Left lung (tissue), 10 donors: ENCODE data around the gene ADCK1. TPM values are rescaled to one million over a fixed set of nuclear protein-coding genes. Genes with fewer than 3 reads are reported as not detected.

Experiments used
- ATAC-seq: fragments of 200-7000 bp; cut with Tn5 transposase; one replicate; pipeline ENCODE4 v1.9.1; 2020; ENCODE audit warnings: moderate library complexity
- DNase-seq, 4 donors: peaks; one replicate each; pipeline ENCODE4 v3.0.0-alpha.2; 2013 to 2020
- H3K27ac ChIP-seq, 2 donors: fragments of 200-600 bp; sonication (generic) in 1 of 2; one replicate each; pipeline versions ENCODE4 v1.5.0 to v1.8.0; 2020 to 2021
- H3K27me3 ChIP-seq, 2 donors: fragments of 200-600 bp; sonication (generic) in 1 of 2; one replicate each; pipeline versions ENCODE4 v1.5.0 to v1.8.0; 2020 to 2021
- H3K36me3 ChIP-seq, 2 donors: fragments of 200-600 bp; sonication (generic) in 1 of 2; one replicate each; pipeline versions ENCODE4 v1.5.0 to v1.8.0; 2020 to 2021
- H3K4me1 ChIP-seq, 2 donors: fragments of 200-600 bp; one replicate each; pipeline ENCODE4 v1.8.0; 2021
- H3K4me3 ChIP-seq, 2 donors: fragments of 200-600 bp; sonication (generic) in 1 of 2; one replicate each; pipeline versions ENCODE4 v1.5.0 to v1.8.0; 2020 to 2021; ENCODE audit warnings: mild to moderate bottlenecking in 1 of 2
- H3K9me3 ChIP-seq, 2 donors: fragments of 200-600 bp; sonication (generic) in 1 of 2; one replicate each; pipeline versions ENCODE4 v1.5.0 to v1.8.0; 2020 to 2021
- intact Hi-C, 2 donors: fragments of 100-400 bp; cut with DNase I; formaldehyde crosslinking; loops; one replicate each; pipeline versions ENCODE4 v1.11.2 to v1.14.2; 2022
- polyA plus RNA-seq, 6 donors: library from polyadenylated mRNA; unstranded; fragments of 120-200 nt; gene quantifications; one replicate each; pipeline ENCODE4 v1.2.1, GENCODE V29; 2013; ENCODE audit not compliant: insufficient read length in 6 of 6
- total RNA-seq, 2 donors: library from RNA; stranded (reverse); fragmentation: NEBNext Ultra II Directional; extraction: Animal tissue kit (Norgen Biotek cat#: 25700); gene quantifications; one replicate each; pipeline ENCODE4 v1.2.1, GENCODE V29; 2021
- TF ChIP-seq, protein P1 (sequence below), 2 donors: fragments of 200-600 bp; sonication (generic) in 1 of 2; IDR thresholded peaks; one replicate each; pipeline versions ENCODE4 v1.5.0 to v1.8.0; 2021; ENCODE audit warnings: antibody characterized with exemption in 2 of 2
- donor health status: DM: no; HTN: yes; CAD: no.
- donor health status: DM: no; HTN: no; CAD: no.

The ADCK1 gene
- total and polyA plus RNA-seq, 8 donors, result 4.8 to 10.3 (median 6.9) TPM

DNA sequence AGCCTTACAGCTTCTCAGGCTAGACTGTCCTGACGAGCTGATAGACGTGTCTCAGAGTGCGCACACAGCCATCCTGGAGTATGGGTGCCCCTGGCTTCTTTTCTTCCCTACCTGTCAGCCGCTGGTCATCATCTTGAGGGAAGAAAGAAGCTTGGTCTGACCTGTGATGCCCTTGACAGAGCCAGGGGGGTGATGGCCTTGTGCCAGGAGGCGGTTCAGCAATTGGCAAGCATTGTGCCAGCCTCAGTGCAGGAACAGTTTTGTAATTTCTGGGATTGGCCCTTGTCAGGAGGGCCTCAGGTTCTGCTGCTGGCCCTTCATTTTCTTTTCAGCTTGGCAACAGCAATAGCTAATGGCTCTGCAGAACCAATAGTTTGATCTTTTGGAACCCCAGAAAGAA, 80.1 kb downstream of the ADCK1 start:
- H3K9me3 ChIP-seq, result peaks cover 0 to 4% of the 10 kb centered on the region in 2 donors
- no peak overlapping the region for H3K27ac ChIP-seq
- TF ChIP-seq, protein P1, sequence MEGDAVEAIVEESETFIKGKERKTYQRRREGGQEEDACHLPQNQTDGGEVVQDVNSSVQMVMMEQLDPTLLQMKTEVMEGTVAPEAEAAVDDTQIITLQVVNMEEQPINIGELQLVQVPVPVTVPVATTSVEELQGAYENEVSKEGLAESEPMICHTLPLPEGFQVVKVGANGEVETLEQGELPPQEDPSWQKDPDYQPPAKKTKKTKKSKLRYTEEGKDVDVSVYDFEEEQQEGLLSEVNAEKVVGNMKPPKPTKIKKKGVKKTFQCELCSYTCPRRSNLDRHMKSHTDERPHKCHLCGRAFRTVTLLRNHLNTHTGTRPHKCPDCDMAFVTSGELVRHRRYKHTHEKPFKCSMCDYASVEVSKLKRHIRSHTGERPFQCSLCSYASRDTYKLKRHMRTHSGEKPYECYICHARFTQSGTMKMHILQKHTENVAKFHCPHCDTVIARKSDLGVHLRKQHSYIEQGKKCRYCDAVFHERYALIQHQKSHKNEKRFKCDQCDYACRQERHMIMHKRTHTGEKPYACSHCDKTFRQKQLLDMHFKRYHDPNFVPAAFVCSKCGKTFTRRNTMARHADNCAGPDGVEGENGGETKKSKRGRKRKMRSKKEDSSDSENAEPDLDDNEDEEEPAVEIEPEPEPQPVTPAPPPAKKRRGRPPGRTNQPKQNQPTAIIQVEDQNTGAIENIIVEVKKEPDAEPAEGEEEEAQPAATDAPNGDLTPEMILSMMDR (IDR thresholded peaks at IDR 0.05), result no peak
- ATAC-seq (no peak), DNase-seq (no peak)
- peaks cover 0 to 4% of the 10 kb centered on the region in 2 donors for H3K36me3 ChIP-seq
- H3K4me1 ChIP-seq, result no peaks in the 10 kb centered on the region
- intact Hi-C loops, result no loop called here
- H3K27me3 ChIP-seq, result no peaks in the 10 kb centered on the region
- H3K4me3 ChIP-seq, result no peak overlapping the region

DNA sequence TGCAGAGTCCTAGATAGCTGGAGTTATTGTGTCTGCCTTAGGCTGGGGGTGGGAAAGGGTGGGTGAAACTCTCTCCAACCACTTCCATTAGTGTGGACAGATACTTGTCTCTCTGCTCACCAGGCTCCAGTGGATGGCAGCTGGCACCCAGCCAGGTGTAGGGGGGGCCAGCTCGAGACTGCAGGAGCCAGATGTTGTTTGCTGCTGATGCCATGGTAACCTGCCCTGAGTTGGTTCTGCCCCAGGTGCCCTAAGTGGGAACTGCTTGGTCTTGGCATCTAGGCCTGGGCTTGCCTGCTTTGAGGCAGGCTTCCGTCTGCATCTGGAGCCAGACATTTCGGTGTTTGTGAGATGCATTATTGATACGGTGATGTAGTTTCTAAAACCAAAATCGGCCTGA, 82.2 kb downstream of the ADCK1 start:
- Histone ChIP-seq H3K27me3 (no peaks in the 10 kb centered on the region), H3K4me1 (no peaks in the 10 kb centered on the region), H3K4me3 (no peak overlapping the region), H3K36me3 (peaks cover 0 to 3% of the 10 kb centered on the region in 2 donors), H3K9me3 (no peaks in the 10 kb centered on the region), H3K27ac (no peak overlapping the region)
- no peak for DNase-seq
- TF ChIP-seq, protein P1 (IDR thresholded peaks at IDR 0.05), result no peak
- no peak for ATAC-seq
- intact Hi-C loops, result no loop called here

GRCh38 chr14:77882636-77883035, 82.7 kb downstream of the ADCK1 start:
- DNase-seq (no peak), ATAC-seq (no peak)
- TF ChIP-seq, protein P1 (IDR thresholded peaks at IDR 0.05), result no peak
- intact Hi-C loops, result no loop called here
- no peaks in the 10 kb centered on the region for H3K4me1 ChIP-seq
- no peak overlapping the region for H3K4me3 ChIP-seq
- H3K36me3 ChIP-seq, result peaks cover 0 to 7% of the 10 kb centered on the region in 2 donors
- no peaks in the 10 kb centered on the region for H3K9me3 ChIP-seq
- H3K27ac ChIP-seq, result no peak overlapping the region
- H3K27me3 ChIP-seq, result no peaks in the 10 kb centered on the region

DNA sequence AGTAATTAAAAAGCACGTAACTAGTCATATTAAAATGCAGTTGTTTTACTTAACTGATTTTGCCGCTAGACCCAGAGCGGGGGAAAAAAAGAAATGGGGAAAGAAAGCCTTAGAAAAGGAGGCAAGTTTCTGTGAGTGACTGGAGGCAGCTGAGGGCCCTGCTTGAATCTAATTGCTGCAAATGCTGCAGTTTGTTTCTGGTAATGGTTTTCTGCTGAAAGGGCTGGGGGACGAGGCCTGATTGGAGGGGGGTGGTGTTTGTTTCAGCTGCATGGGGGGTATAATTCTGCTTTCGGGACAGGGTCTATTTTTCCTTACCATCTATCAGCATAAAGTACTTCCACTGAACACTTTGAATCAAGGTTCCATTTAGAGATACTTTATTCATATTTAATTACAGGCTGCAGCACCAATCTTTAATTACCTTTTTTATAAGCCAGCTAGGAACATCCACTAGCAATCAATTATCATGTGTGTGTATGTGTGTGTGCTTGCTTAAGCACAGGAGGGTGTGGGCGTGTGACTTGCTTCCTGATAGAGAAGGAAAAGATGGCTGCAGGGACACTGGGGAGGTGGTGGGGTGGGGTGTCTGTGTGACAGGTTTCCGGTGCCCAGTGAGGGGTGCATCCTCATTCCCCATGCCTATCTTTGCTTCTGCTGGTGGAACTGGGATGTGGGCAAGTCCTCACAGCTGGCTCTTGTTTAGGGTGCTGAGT, 83.4 kb downstream of the ADCK1 start:
- H3K27me3 ChIP-seq, result no peaks in the 10 kb centered on the region
- TF ChIP-seq, protein P1 (IDR thresholded peaks at IDR 0.05), result no peak
- intact Hi-C loops, result no loop called here
- ATAC-seq, result no peak
- no peaks in the 10 kb centered on the region for H3K4me1 ChIP-seq
- no peak for DNase-seq
- peaks cover 0 to 14% of the 10 kb centered on the region in 2 donors for H3K36me3 ChIP-seq
- H3K9me3 ChIP-seq, result no peaks in the 10 kb centered on the region
- H3K27ac ChIP-seq, result no peak overlapping the region
- H3K4me3 ChIP-seq, result no peak overlapping the region

- H3K27ac ChIP-seq, result no peak overlapping the region
- TF ChIP-seq, protein P1 (IDR thresholded peaks at IDR 0.05), result no peak
- peaks cover 0 to 20% of the 10 kb centered on the region in 2 donors for H3K36me3 ChIP-seq
- no peak for DNase-seq
- no peaks in the 10 kb centered on the region for H3K27me3 ChIP-seq
- peaks cover 0 to 3% of the 10 kb centered on the region in 2 donors for H3K9me3 ChIP-seq
- no peaks in the 10 kb centered on the region for H3K4me1 ChIP-seq
- H3K4me3 ChIP-seq, result no peak overlapping the region
- intact Hi-C loops, result no loop called here
- no peak for ATAC-seq
Measured at GRCh38 chr14:77883847-77884238, 83.9 kb downstream of the ADCK1 start.
